ENCODE data around the gene PKD2. TPM values are rescaled to one million over a fixed set of nuclear protein-coding genes. Genes with fewer than 3 reads are reported as not detected.

The PKD2 gene
- total RNA-seq, 1 experiment from 2014 or later: 38.4 TPM

- no peaks in the 10 kb centered on the region for H3K23me2 ChIP-seq (ENCODE audit: insufficient read length, low read depth, low read length, poor library complexity, severe bottlenecking)
- H3K27me3 ChIP-seq (ENCODE audit: insufficient read depth, low read length): no peaks in the 10 kb centered on the region
- H4K91ac ChIP-seq (ENCODE audit: insufficient read length, low read depth, low read length): no peak overlapping the region
- no peak overlapping the region for H2BK5ac ChIP-seq (ENCODE audit: insufficient read length, low read length)
- no peak overlapping the region for H2BK20ac ChIP-seq (ENCODE audit: low read depth, low read length, poor library complexity, severe bottlenecking)
- Mint-ChIP-seq H3K27ac (no peak overlapping the region), H3K9me3 (no peaks in the 10 kb centered on the region), H3K4me1 (0 out of 4 replicates have a peak, but pooled peaks cover 0 to 5% of the 10 kb centered on the region in 2 experiments), H3K36me3 (ENCODE audit: insufficient read depth in 1 of 3, low read depth in 3 of 3) (no peaks in the 10 kb centered on the region), H3K4me3 (no peak overlapping the region), H3K27me3 (ENCODE audit: low read depth) (no peaks in the 10 kb centered on the region)
- H3K79me1 ChIP-seq (ENCODE audit: insufficient read depth, low read depth, low read length, poor library complexity, severe bottlenecking): no peaks in the 10 kb centered on the region
- TF ChIP-seq CTCF (conservative IDR thresholded peaks at IDR 0.05): no peak
- H3K4me1 ChIP-seq (ENCODE audit: insufficient read depth, low read length): no peaks in the 10 kb centered on the region
- H3K14ac ChIP-seq (ENCODE audit: insufficient read depth, low read length): no peak overlapping the region
- H3T11ph ChIP-seq (ENCODE audit: low read length): no peak overlapping the region
- H2AFZ ChIP-seq (ENCODE audit: low read length): no peak overlapping the region
- WGBS (ENCODE audit: extremely low coverage, insufficient read length, low lambda C conversion rate): no CpG with 5 or more reads among the region's 3 CpGs
- no peak overlapping the region for H4K8ac ChIP-seq (replicated peaks; ENCODE audit: insufficient read length, low read depth, low read length)
- H3K9ac ChIP-seq (ENCODE audit: extremely low read depth, insufficient read length, low read length): no peak overlapping the region
- no peaks in the 10 kb centered on the region for H3K79me2 ChIP-seq (ENCODE audit: insufficient read depth, low read length)
- no peak overlapping the region for H3K56ac ChIP-seq (ENCODE audit: insufficient read length, low read depth, low read length)
- H2AK5ac ChIP-seq (ENCODE audit: insufficient read length, low read length): no peak overlapping the region
- H3K9me3 ChIP-seq (ENCODE audit: control insufficient read depth, low read depth, low read length): no peaks in the 10 kb centered on the region
- no peak overlapping the region for H2BK12ac ChIP-seq (ENCODE audit: insufficient read length, low read depth, low read length)
- H3K23ac ChIP-seq (ENCODE audit: insufficient read length, low read depth, low read length): no peak overlapping the region
- H3K4me2 ChIP-seq (ENCODE audit: insufficient read depth, insufficient read length, low read length): no peak overlapping the region
- H2BK15ac ChIP-seq (ENCODE audit: low read depth, low read length): no peak overlapping the region
- H3K4ac ChIP-seq (ENCODE audit: low read depth, low read length): no peak overlapping the region
- no peak overlapping the region for H3K18ac ChIP-seq (ENCODE audit: insufficient read length, low read depth, low read length)
- no peak overlapping the region for H3K27ac ChIP-seq (ENCODE audit: insufficient read length, low read depth, low read length)
- H4K20me1 ChIP-seq (ENCODE audit: control insufficient read depth, insufficient read depth, insufficient read length): no peaks in the 10 kb centered on the region
- H4K5ac ChIP-seq (ENCODE audit: insufficient read length, low read depth, low read length): no peak overlapping the region
- H2BK120ac ChIP-seq (ENCODE audit: low read depth, low read length, poor library complexity, severe bottlenecking): no peak overlapping the region
- DNase-seq: no peak
These were observed 98.8 kb downstream of the PKD2 start for GRCh38 chr4:88106205-88106604.
